ENCODE results near the gene MYO6. TPM values are rescaled to one million over a fixed set of nuclear protein-coding genes. Genes with fewer than 3 reads are reported as not detected.

MYO6 gene
- total and polyA plus RNA-seq, 7 donors, result 0.93 to 3.7 (median 2.4) TPM

DNA sequence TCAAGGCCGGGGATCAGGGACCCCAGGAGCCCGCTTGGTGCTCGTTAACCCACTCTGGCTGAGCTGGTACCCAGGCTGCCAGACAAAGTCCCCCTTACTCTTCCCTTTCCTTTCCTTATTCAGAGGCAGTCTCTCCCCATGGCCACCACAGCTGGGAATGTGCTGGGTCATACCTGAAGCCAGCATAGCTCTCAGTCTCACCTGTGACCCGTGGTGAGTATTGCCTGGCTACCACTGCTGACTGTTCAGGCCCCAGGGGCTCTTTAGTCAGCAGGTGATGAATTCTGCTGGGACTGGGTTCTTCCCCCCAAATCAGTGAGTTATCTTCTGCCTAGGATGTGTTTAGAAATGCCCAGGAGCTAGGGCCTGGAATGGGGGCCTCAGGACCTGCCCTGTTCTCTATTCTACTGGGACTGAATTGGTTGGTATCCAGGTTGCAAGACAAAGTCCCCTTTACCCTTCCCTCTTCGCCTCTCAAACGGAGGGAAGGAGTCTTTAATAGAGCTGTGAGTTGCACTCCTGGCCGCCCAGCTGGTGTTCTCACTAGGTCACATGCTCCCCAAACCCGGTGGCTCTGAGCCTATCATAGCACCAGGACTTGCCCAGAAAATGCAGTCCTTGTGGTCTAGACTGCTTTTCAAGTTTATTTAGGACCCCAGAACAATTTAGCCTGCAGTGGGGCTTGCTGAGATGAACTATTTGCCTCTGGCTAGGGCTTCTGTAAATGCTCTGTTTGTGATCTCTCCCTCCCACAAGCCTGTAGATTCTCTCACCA lies 64.6 kb downstream of the MYO6 start:
- H3K27ac ChIP-seq, result no peak overlapping the region
- no peak overlapping the region for H3K4me3 ChIP-seq
- intact Hi-C loops (cut with DNase I), result no loop called here
- no peaks in the 10 kb centered on the region for H3K9me3 ChIP-seq
- ATAC-seq (no peak), DNase-seq (no peak)
- no peaks in the 10 kb centered on the region for H3K36me3 ChIP-seq (ENCODE audit: insufficient read depth in 1 of 2, low read depth in 1 of 2)
- H3K27me3 ChIP-seq (ENCODE audit: insufficient read depth in 3 of 3, low read length in 2 of 3), result no peaks in the 10 kb centered on the region
- no peaks in the 10 kb centered on the region for H3K4me1 ChIP-seq
- TF ChIP-seq, protein P1, sequence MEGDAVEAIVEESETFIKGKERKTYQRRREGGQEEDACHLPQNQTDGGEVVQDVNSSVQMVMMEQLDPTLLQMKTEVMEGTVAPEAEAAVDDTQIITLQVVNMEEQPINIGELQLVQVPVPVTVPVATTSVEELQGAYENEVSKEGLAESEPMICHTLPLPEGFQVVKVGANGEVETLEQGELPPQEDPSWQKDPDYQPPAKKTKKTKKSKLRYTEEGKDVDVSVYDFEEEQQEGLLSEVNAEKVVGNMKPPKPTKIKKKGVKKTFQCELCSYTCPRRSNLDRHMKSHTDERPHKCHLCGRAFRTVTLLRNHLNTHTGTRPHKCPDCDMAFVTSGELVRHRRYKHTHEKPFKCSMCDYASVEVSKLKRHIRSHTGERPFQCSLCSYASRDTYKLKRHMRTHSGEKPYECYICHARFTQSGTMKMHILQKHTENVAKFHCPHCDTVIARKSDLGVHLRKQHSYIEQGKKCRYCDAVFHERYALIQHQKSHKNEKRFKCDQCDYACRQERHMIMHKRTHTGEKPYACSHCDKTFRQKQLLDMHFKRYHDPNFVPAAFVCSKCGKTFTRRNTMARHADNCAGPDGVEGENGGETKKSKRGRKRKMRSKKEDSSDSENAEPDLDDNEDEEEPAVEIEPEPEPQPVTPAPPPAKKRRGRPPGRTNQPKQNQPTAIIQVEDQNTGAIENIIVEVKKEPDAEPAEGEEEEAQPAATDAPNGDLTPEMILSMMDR (IDR thresholded peaks at IDR 0.05), result no peak
- WGBS, 3 donors, result 87 to 89% (median 88%) methylated on average over 8 of the region's 8 CpGs

DNA sequence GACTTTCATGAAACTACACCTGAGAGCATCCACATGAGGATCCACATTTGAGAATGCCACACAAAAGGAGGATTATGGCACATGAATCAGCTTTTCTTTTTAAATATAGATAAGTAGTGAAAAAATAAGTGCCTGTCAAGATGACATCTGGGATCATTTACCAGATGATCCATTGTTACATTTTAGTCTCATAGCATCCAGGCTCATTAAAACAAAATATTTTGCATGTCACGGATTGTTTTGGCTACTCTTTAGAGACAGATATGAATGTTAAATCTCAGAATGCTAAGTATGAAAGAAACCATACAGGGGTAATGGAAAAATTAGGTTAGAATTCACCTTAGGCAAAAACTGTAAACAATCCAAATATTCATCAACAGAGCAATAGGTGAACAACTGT lies 66.7 kb downstream of the MYO6 start:
- ATAC-seq (no peak), DNase-seq (no peak)
- Histone ChIP-seq H3K4me3 (no peak overlapping the region), H3K36me3 (ENCODE audit: insufficient read depth in 1 of 2, low read depth in 1 of 2) (no peaks in the 10 kb centered on the region), H3K27ac (no peak overlapping the region), H3K4me1 (no peaks in the 10 kb centered on the region), H3K9me3 (no peaks in the 10 kb centered on the region), H3K27me3 (ENCODE audit: insufficient read depth in 3 of 3, low read length in 2 of 3) (no peaks in the 10 kb centered on the region)
- intact Hi-C loops (cut with DNase I), result no loop called here
- WGBS, 3 donors, result 83 to 95% (median 86%) methylated on average over 1 of the region's 1 CpG
- TF ChIP-seq, protein P1 (IDR thresholded peaks at IDR 0.05), result no peak

GRCh38 chr6:75818098-75818855 lies 69.2 kb downstream of the MYO6 start:
- Histone ChIP-seq H3K4me3 (no peak overlapping the region), H3K27me3 (ENCODE audit: insufficient read depth in 3 of 3, low read length in 2 of 3) (no peaks in the 10 kb centered on the region), H3K27ac (no peak overlapping the region), H3K4me1 (no peaks in the 10 kb centered on the region), H3K9me3 (no peaks in the 10 kb centered on the region), H3K36me3 (ENCODE audit: insufficient read depth in 1 of 2, low read depth in 1 of 2) (no peaks in the 10 kb centered on the region)
- TF ChIP-seq, protein P1 (IDR thresholded peaks at IDR 0.05), result no peak
- intact Hi-C loops (cut with DNase I), result no loop called here
- DNase-seq, result no peak
- no peak for ATAC-seq
- WGBS, 3 donors, result 65 to 68% (median 68%) methylated on average over 1 of the region's 1 CpG

GRCh38 chr6:75819776-75820487 lies 70.9 kb downstream of the MYO6 start:
- TF ChIP-seq, protein P1 (IDR thresholded peaks at IDR 0.05), result no peak
- 84 to 89% (median 86%) methylated on average over 5 of the region's 5 CpGs for WGBS, 3 donors
- no peaks in the 10 kb centered on the region for H3K4me1 ChIP-seq
- no peak overlapping the region for H3K27ac ChIP-seq
- H3K9me3 ChIP-seq, result no peaks in the 10 kb centered on the region
- ATAC-seq (no peak), DNase-seq (no peak)
- no peak overlapping the region for H3K4me3 ChIP-seq
- intact Hi-C loops (cut with DNase I), result loop anchor here in 1 of 2 donors (2.0 kb wide), 1 partner anchor 35 kb away; no protein-coding TSS in a partner anchor
- H3K27me3 ChIP-seq (ENCODE audit: insufficient read depth in 3 of 3, low read length in 2 of 3), result no peaks in the 10 kb centered on the region
- no peaks in the 10 kb centered on the region for H3K36me3 ChIP-seq (ENCODE audit: insufficient read depth in 1 of 2, low read depth in 1 of 2)
